Smooth muscle cell (in vitro differentiated cells): ENCODE measurements around the gene FAM133A. TPM values are rescaled to one million over a fixed set of nuclear protein-coding genes. Genes with fewer than 3 reads are reported as not detected.

Experiments
- DNase-seq: peaks from one replicate; lab custom pipeline; 2025; ENCODE audit not compliant: unreplicated experiment; lab: John Stamatoyannopoulos, UW
- H2AFZ ChIP-seq: fragments of 200-600 bp; sonication (generic); 2 replicates; pipeline ENCODE4 v1.6.0; 2016; ENCODE audit warnings: antibody characterized with exemption, low read depth, mild to moderate bottlenecking
- H3F3A ChIP-seq: fragments of 200-600 bp; sonication (generic); 2 replicates; pipeline ENCODE4 v1.6.0; 2017; ENCODE audit warnings: antibody characterized with exemption, low read depth
- H3K27ac ChIP-seq: fragments of 200-600 bp; sonication (generic); 2 replicates; pipeline ENCODE4 v1.5.1; 2016; ENCODE audit warnings: low read depth, mild to moderate bottlenecking
- H3K27me3 ChIP-seq: fragments of 200-600 bp; sonication (generic); 2 replicates; pipeline ENCODE4 v1.6.1; 2016; ENCODE audit warnings: low read depth, mild to moderate bottlenecking
- H3K36me3 ChIP-seq: fragments of 200-600 bp; sonication (generic); 2 replicates; pipeline ENCODE4 v1.5.1; 2016; ENCODE audit warnings: low read depth
- H3K4me1 ChIP-seq: fragments of 200-600 bp; sonication (generic); 2 replicates; pipeline ENCODE4 v1.5.1; 2016; ENCODE audit warnings: low read depth
- H3K4me2 ChIP-seq: fragments of 200-600 bp; sonication (generic); 2 replicates; pipeline ENCODE4 v1.6.0; 2016; ENCODE audit warnings: mild to moderate bottlenecking
- H3K4me3 ChIP-seq: fragments of 200-600 bp; sonication (generic); 2 replicates; pipeline ENCODE4 v1.5.1; 2016; ENCODE audit warnings: mild to moderate bottlenecking
- H3K79me2 ChIP-seq: fragments of 200-600 bp; sonication (generic); 2 replicates; pipeline ENCODE4 v1.6.0; 2016; ENCODE audit warnings: low read depth, mild to moderate bottlenecking
- H3K9ac ChIP-seq: fragments of 200-600 bp; sonication (generic); 2 replicates; pipeline ENCODE4 v1.6.0; 2016; ENCODE audit warnings: low read depth
- H3K9me3 ChIP-seq: fragments of 200-600 bp; sonication (generic); replicated peaks from 2 replicates; pipeline ENCODE4 v1.5.1; 2016; ENCODE audit warnings: low read depth
- H4K20me1 ChIP-seq: fragments of 200-600 bp; sonication (generic); 2 replicates; pipeline ENCODE4 v1.6.0; 2016; ENCODE audit warnings: low read depth
- WGBS: methylation state at CpG from one replicate; pipeline ENCODE4 v1.1.7; 2016; ENCODE audit warnings: low lambda C conversion rate; 5-methylcytosine and 5-hydroxymethylcytosine counted together
- polyA plus RNA-seq: library from polyadenylated mRNA; unstranded; fragments of >200 nt; fragmentation: Nextera tagmentation; extraction: Ambion mirVana; gene quantifications from 2 replicates; pipeline ENCODE4 v1.2.1, GENCODE V29; 2016
- total RNA-seq: library from RNA; depleted of rRNA; stranded (reverse); fragments of >200 nt; gene quantifications from 2 replicates; pipeline ENCODE4 v1.2.3, GENCODE V29; 2014
- TF ChIP-seq, protein P1 (sequence below): fragments of 200-600 bp; sonication (generic); IDR thresholded peaks from 2 replicates; pipeline ENCODE4 v1.5.1; 2017; ENCODE audit warnings: borderline replicate concordance, mild to moderate bottlenecking, antibody characterized with exemption; ENCODE audit not compliant: insufficient read depth, poor library complexity, severe bottlenecking

The FAM133A gene
- total and polyA plus RNA-seq, 2 experiments from 2014 or later: 0.49 to 0.50 TPM

DNA sequence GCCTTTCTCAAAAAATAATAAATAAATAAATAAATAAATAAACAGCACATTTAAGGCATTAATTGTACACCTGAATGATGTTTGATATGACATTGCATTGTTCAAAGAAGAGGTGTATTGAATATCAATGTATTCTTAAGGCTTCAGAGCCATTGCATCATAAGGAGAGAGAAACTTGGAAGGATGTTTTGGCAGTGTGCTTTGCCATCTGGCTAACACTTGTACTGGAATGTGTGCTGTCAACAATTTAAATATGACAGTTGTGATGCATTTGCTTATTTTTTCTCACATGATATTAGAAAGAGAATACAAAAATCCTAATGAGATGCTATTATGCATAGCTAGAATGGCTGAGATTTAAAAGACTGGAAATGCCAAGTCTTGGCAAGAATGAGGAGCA is 67.8 kb downstream of the FAM133A start:
- DNase-seq: no peak
- Histone ChIP-seq H3K4me3 (no peak overlapping the region), H3F3A (no peaks in the 10 kb centered on the region), H3K4me1 (no peaks in the 10 kb centered on the region), H3K9me3 (no peaks in the 10 kb centered on the region), H3K36me3 (no peaks in the 10 kb centered on the region), H3K4me2 (no peak overlapping the region), H3K9ac (no peak overlapping the region), H3K27ac (no peak overlapping the region), H4K20me1 (no peaks in the 10 kb centered on the region), H3K27me3 (no peaks in the 10 kb centered on the region), H2AFZ (no peak overlapping the region), H3K79me2 (no peaks in the 10 kb centered on the region)
- TF ChIP-seq, protein P1, sequence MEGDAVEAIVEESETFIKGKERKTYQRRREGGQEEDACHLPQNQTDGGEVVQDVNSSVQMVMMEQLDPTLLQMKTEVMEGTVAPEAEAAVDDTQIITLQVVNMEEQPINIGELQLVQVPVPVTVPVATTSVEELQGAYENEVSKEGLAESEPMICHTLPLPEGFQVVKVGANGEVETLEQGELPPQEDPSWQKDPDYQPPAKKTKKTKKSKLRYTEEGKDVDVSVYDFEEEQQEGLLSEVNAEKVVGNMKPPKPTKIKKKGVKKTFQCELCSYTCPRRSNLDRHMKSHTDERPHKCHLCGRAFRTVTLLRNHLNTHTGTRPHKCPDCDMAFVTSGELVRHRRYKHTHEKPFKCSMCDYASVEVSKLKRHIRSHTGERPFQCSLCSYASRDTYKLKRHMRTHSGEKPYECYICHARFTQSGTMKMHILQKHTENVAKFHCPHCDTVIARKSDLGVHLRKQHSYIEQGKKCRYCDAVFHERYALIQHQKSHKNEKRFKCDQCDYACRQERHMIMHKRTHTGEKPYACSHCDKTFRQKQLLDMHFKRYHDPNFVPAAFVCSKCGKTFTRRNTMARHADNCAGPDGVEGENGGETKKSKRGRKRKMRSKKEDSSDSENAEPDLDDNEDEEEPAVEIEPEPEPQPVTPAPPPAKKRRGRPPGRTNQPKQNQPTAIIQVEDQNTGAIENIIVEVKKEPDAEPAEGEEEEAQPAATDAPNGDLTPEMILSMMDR: no peak

DNA sequence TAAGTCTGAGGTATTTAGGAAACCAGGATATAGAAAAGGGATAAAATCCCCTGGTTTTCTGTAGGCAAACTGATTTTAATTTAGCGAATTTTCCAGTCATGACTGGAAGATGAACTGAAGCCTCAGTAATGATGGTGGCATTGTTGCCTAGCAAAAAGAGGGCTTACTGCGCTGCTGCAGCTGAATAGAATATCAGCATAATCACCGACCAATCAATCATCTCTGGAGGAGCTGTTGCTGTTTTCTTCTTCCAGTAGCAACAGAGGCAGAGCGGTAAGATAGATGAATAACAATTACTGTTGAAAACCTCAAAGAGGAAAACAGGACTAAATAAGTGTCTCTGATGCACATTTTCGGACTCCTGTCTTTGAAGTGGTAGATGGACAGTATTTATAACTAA is 86.2 kb downstream of the FAM133A start:
- TF ChIP-seq, protein P1: no peak
- 93% methylated on average over 5 of the region's 5 CpGs for WGBS
- no peak overlapping the region for H3K27ac ChIP-seq

More for the DNA sequence above, 86.2 kb downstream of the FAM133A start:
- Histone ChIP-seq H3K4me2 (no peak overlapping the region), H3K79me2 (no peaks in the 10 kb centered on the region), H3F3A (no peaks in the 10 kb centered on the region), H3K4me1 (no peaks in the 10 kb centered on the region), H4K20me1 (no peaks in the 10 kb centered on the region), H3K9me3 (no peaks in the 10 kb centered on the region), H3K9ac (no peak overlapping the region), H3K27me3 (no peaks in the 10 kb centered on the region), H3K4me3 (no peak overlapping the region), H3K36me3 (no peaks in the 10 kb centered on the region), H2AFZ (no peak overlapping the region)
- DNase-seq: no peak

Other genes with a start within 250 kb of the FAM133A start
- 28.4 and 44.3 TPM in 2 replicates for gene NAP1L3, start 628 bp upstream of the FAM133A start, total RNA-seq
- 20.0 and 33.5 TPM in 2 replicates for gene NAP1L3, start 628 bp upstream of the FAM133A start, polyA plus RNA-seq